GM18502 (cell line): Measurements from ENCODE around the gene BAG1.

Source experiments
- ATAC-seq: cut with Tn5 transposase; IDR thresholded peaks from one replicate; pipeline ENCODE4 v1.9.1; 2021; ENCODE audit warnings: mild to moderate bottlenecking; ENCODE audit not compliant: unreplicated experiment, poor library complexity

BAG1 gene

GRCh38 chr9:33245341-33245740 is 19.2 kb downstream of the BAG1 start:
- ATAC-seq: no peak

GRCh38 chr9:33244137-33244784 is 20.2 kb downstream of the BAG1 start:
- ATAC-seq: no peak

DNA sequence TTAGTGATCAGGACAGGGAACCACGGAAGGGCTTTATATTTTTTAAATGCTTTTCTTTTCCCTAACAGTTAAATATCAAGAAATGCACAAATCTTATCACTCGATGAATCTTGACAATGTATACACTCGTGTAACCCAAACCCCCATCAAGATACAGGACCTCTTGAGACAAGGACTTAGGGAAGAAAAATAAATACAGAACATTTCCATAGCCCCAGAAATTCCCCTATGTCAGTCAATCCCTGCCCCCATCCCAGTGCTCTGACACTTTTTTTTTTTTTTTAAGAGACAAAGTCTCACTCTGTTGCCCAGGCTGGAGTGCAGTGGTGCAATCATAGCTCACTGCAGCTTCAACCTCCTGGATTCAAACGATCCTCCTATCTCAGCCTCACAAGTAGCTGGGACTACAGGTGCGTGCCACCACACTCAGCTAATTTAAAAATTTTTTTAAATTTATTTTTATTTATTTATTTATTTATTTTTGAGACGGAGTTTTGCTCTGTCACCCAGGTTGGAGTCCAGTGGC is 21.8 kb downstream of the BAG1 start:
- ATAC-seq: no peak

DNA sequence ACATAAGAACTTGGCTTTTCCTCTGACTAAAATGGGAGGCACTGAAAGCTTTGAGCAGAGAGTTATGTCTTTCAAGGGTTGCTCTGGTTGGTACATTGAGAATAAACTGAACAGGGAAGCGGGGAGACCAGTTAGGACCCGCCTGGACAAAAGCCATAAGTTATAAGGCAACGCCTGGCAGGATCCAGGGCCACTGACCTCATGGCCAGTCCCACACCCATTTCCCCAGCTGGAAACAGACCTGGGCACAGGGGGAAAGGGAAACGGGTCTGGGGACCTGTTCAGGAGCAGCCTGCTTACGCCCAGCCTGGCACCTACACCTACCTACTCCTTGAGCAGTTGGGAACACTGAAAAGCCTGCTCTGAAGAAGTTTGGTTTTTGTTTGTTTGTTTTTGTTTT is 23.2 kb downstream of the BAG1 start:
- ATAC-seq: no peak

GRCh38 chr9:33239921-33240320 is 24.6 kb downstream of the BAG1 start, which contains the start of gene SPINK4:
Gene SPINK4, plus strand, starts transcription at chr9:33240167. Its CDS starts 42 bp downstream, at chr9:33240209.
- ATAC-seq: no peak

DNA sequence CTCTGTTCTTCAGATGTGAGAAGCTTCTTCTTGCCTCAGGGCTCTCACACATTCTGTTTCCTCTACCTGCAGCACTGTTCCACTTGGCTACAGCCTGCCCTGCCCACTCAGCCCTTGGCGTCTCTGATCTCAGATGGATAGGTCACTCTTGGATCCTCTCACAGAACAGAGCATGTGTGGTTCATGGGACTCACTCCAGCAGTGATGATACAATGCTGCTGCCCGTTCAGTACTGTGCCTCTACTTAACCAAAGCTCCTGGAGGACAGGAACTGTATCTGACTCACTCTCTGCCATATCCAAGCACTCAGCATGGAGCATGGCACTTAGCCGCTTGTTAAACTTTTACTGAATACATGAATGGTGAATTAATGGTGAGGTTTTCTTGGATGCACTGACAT is 27.9 kb downstream of the BAG1 start:
- no peak for ATAC-seq

DNA sequence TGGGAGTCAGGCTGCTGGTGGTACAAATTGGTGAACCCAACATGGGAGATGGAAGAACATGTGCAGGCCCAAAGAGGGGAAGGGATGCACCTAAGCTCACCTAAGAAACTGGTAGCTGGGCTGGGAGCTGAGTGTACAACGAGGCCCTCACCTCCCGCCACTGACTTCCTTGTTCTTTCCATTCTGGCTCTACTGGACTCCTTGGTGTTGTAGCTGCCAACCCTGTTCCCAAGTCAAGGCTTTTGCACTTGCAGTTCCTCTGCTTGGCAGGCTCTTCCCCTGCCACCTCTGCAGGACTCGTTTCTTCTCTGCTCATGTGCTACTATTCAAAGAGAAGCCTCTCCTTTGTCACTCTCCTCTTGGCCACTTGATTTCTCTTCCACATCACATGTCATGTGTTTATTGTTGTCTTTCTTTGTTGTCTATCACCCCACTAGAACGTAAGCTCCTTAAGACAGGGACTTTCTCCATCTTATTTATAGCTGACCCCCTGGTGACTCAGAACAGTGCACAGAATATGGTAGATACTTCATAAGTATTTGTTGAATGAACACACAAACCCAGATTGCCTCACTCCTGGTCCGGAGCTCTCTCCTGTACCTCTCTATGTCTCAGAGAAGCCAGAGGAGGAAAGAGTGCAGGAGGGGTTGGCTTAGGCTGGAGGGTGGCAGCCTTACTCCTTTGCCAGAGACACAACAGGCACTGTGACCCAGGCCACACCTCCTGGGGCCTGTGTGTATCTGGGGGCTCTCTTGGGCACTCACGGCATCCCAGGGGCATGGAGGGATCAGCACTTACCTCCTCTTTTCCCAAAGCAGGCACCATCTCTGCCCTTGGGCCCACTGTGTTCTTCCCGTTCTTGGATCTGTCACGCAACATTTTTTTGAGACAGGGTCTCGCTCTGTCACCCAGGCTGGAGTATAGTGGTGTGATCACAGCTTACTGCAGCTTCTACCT is 29.7 kb downstream of the BAG1 start:
- no peak for ATAC-seq

GRCh38 chr9:33233626-33234342 is 30.7 kb downstream of the BAG1 start:
- ATAC-seq: no peak

GRCh38 chr9:33232815-33233214 is 31.7 kb downstream of the BAG1 start:
- no peak for ATAC-seq

GRCh38 chr9:33231623-33231942 is 32.9 kb downstream of the BAG1 start:
- ATAC-seq: no peak

GRCh38 chr9:33230756-33231622 is 33.5 kb downstream of the BAG1 start:
- no peak for ATAC-seq

DNA sequence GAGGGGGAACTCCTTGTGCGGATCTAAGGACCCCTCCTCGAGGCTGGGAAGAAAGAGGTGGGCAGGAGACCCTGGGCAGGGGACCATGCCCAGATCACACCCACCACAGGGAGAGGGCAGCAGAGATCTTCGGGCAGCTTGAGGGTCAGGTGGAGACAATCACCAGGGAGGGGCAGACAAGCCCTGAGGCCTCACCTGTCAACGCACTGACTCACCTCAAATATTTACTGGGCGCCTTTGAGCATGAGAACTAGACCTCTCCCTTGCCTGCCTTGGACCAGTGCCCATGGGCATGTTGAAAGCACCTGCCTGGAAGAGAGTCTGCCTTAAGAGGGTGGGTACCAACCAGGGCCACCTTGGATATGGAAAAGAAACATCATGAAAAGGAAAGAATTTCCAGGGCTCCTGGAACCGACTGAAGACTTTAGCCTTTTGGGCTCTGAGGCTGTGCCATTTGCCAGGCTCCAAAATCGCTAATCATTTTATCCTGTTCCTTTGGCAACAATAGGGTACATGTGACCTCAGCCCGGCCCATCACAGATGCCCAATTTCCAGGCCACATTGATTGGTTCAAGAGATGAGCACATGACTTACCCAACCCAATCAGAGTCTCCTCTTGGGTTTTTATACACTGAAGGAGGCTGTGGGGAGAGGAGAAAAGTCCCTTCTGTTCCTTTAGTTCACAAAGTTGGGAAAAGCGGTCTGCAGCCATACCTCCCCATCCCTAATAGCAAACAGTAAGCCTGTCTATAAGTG is 35.0 kb downstream of the BAG1 start:
- ATAC-seq: no peak

- ATAC-seq: no peak
Measured at GRCh38 chr9:33228606-33229005, 35.9 kb downstream of the BAG1 start.

- ATAC-seq: no peak
Measured at GRCh38 chr9:33227741-33228140, 36.8 kb downstream of the BAG1 start.

DNA sequence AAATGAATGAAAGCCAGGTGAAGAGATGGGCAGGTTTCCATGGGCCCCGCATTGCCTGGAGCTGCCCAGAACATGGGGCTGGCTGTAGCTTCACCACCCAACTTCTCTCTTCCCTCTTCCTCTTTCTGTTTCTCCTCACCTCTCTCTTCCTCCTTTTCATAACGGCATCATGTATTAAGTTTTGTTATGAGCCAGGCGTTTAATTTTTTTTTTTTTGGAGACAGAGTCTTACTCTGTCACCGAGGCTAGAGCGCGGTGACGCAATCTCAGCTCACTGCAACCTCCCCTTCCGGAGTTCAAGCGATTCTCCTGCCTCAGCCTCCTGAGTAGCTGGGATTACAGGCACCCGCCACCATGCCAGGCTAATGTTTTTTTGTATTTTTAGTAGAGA is 37.5 kb downstream of the BAG1 start:
- ATAC-seq: peak; percentile 83

- no peak for ATAC-seq
Measured at GRCh38 chr9:33225319-33226147, 39.0 kb downstream of the BAG1 start.

DNA sequence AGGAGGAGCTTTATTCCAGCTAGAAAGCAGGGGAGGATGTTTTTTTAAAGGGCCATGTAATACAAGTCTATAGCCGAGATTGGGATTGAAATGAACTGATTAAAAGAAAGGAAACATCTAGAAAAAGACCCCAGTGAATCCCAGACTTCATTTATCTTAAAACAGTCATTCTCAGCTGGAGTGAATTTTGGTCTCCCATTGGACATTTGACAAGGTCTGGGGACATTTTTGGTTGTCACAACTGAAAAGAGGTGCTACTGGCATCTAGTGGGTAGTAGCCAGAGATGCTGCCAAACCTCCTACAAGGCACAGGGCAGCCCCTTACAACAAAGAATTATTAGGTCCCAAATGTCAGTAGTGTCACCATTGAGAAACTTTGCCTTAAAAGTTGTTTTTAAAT is 40.8 kb downstream of the BAG1 start:
- no peak for ATAC-seq

GRCh38 chr9:33222031-33222430 is 42.5 kb downstream of the BAG1 start:
- no peak for ATAC-seq

DNA sequence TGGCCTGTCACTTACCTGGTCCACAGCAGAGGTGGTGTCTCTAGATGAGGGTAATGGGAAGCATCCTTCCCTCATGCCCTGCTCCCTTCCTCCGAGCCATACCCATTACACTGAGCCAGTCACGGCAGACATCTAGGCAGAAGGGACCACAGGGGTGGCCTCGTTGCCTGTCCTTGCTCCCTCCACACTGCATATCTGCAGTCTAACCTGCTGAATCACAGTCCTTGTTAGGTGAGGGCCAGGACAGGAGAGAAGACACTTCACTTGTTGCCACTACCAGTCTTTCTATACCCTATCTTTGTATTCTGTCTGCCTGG is 43.0 kb downstream of the BAG1 start:
- ATAC-seq: no peak
